Ovary (tissue), 3 donors: Measurements from ENCODE around the gene YAF2.

Experiments used
- CTCF ChIP-seq, 3 donors: fragments of 450-650 bp in 2 of 3; fragments of 200-600 bp in 1 of 3; IDR thresholded peaks; one replicate each; pipeline versions ENCODE4 v1.5.1 to v1.8.0; 2016 to 2022; ENCODE audit warnings: antibody characterized with exemption in 3 of 3, mild to moderate bottlenecking in 1 of 3
- EP300 ChIP-seq: sonication (generic); formaldehyde crosslinking; IDR thresholded peaks from one replicate; pipeline ENCODE4 v1.6.1; 2017; ENCODE audit warnings: antibody characterized with exemption
- donor health status: DM: no; HTN: no; CAD: no.

GRCh38 chr12:42141981-42142606 lies 96.0 kb downstream of the YAF2 start:
- TF ChIP-seq CTCF (IDR thresholded peaks at IDR 0.05) (no peak), EP300 (no peak)
